Measurements from ENCODE around the gene TPO. TPM values are rescaled to one million over a fixed set of nuclear protein-coding genes. Genes with fewer than 3 reads are reported as not detected.
"Not testable (repeated sequence)": the region's sequence is repeated elsewhere in the genome, so short reads cannot be mapped to it uniquely, and the experiment has no call there.

Gene TPO
- total RNA-seq, 1 donor from 2014 or later, result 52.5 TPM

- intact Hi-C loops (cut with DNase I), result no loop called here
- Histone ChIP-seq H3K36me3 (no peaks in the 10 kb centered on the region), H3K9me3 (no peaks in the 10 kb centered on the region), H3K27ac (no peak overlapping the region), H3K4me3 (no peak overlapping the region), H3K27me3 (no peaks in the 10 kb centered on the region), H3K4me1 (no peaks in the 10 kb centered on the region)
- TF ChIP-seq CTCF (IDR thresholded peaks at IDR 0.05), result no peak
- no peak for DNase-seq (ENCODE audit: low spot score in 2 of 2)
Measured at GRCh38 chr2:1405967-1406366, 7.3 kb upstream of the TPO start.

- Histone ChIP-seq H3K27me3 (no peaks in the 10 kb centered on the region), H3K36me3 (no peaks in the 10 kb centered on the region), H3K9me3 (no peaks in the 10 kb centered on the region), H3K4me3 (no peak overlapping the region), H3K27ac (no peak overlapping the region), H3K4me1 (no peaks in the 10 kb centered on the region)
- no peak for DNase-seq (ENCODE audit: low spot score in 2 of 2)
- no peak for TF ChIP-seq CTCF (IDR thresholded peaks at IDR 0.05)
- intact Hi-C loops (cut with DNase I), result no loop called here
Measured at GRCh38 chr2:1406434-1406833, 6.8 kb upstream of the TPO start.

GRCh38 chr2:1407950-1408675 lies 5.2 kb upstream of the TPO start:
- no peak for DNase-seq (ENCODE audit: low spot score in 2 of 2)
- Histone ChIP-seq H3K4me3 (no peak overlapping the region), H3K4me1 (no peaks in the 10 kb centered on the region), H3K27ac (no peak overlapping the region), H3K27me3 (no peaks in the 10 kb centered on the region), H3K36me3 (no peaks in the 10 kb centered on the region), H3K9me3 (no peaks in the 10 kb centered on the region)
- TF ChIP-seq CTCF (IDR thresholded peaks at IDR 0.05), result no peak
- intact Hi-C loops (cut with DNase I), result no loop called here

- no peak overlapping the region for H3K4me3 ChIP-seq
- no peak for TF ChIP-seq CTCF (IDR thresholded peaks at IDR 0.05)
- no peaks in the 10 kb centered on the region for H3K9me3 ChIP-seq
- no peaks in the 10 kb centered on the region for H3K36me3 ChIP-seq
- H3K4me1 ChIP-seq, result no peaks in the 10 kb centered on the region
- H3K27me3 ChIP-seq, result no peaks in the 10 kb centered on the region
- no peak for DNase-seq (ENCODE audit: low spot score in 2 of 2)
- H3K27ac ChIP-seq, result no peak overlapping the region
- intact Hi-C loops (cut with DNase I), result no loop called here
Measured at GRCh38 chr2:1414121-1414520, 858 bp downstream of the TPO start.

GRCh38 chr2:1414901-1415300 lies 1.6 kb downstream of the TPO start:
- H3K27me3 ChIP-seq; DNase-seq (ENCODE audit: low spot score in 2 of 2); H3K4me1 ChIP-seq; H3K9me3 ChIP-seq; intact Hi-C loops (cut with DNase I); H3K4me3 ChIP-seq; H3K36me3 ChIP-seq; H3K27ac ChIP-seq: not testable (repeated sequence)

GRCh38 chr2:1415501-1415900 lies 2.2 kb downstream of the TPO start:
- no peak overlapping the region for H3K4me3 ChIP-seq
- H3K4me1 ChIP-seq, result no peaks in the 10 kb centered on the region
- H3K27ac ChIP-seq, result no peak overlapping the region
- intact Hi-C loops (cut with DNase I), result no loop called here
- no peak for DNase-seq (ENCODE audit: low spot score in 2 of 2)
- no peak for TF ChIP-seq CTCF (IDR thresholded peaks at IDR 0.05)
- no peaks in the 10 kb centered on the region for H3K9me3 ChIP-seq
- H3K36me3 ChIP-seq, result no peaks in the 10 kb centered on the region
- no peaks in the 10 kb centered on the region for H3K27me3 ChIP-seq
